Mucosa of gallbladder (tissue), 1 donor: ENCODE data around the gene P2RX5. TPM values are rescaled to one million over a fixed set of nuclear protein-coding genes. Genes with fewer than 3 reads are reported as not detected.

Experiments
- total RNA-seq: library from RNA; stranded (reverse); gene quantifications from one replicate; pipeline ENCODE4 v1.2.1, GENCODE V29; 2021
- donor health status: DM: no; HTN: no; CAD: no.

The P2RX5 gene
- total RNA-seq, 1 donor from 2014 or later = 2.0 TPM

Other genes starting within 250 kb of the P2RX5 start
- 0.32 TPM for gene SPATA22, start 224.3 kb downstream of the P2RX5 start, total RNA-seq
- gene ASPA, start 220.2 kb downstream of the P2RX5 start, total RNA-seq = 2.4 TPM
- 5.7 TPM for gene TRPV3, start 138.3 kb downstream of the P2RX5 start, total RNA-seq
- 6.4 TPM for gene TRPV1, start 86.7 kb downstream of the P2RX5 start, total RNA-seq
- 14.5 TPM for gene SHPK, start 59.9 kb downstream of the P2RX5 start, total RNA-seq
- gene CTNS, start 59.4 kb downstream of the P2RX5 start, total RNA-seq = 13.4 TPM
- gene TAX1BP3, start 27.6 kb downstream of the P2RX5 start, total RNA-seq = 158 TPM
- gene EMC6, start 27.3 kb downstream of the P2RX5 start, total RNA-seq = 35.7 TPM
- 0.32 TPM for gene HASPIN, start 27.7 kb upstream of the P2RX5 start, total RNA-seq
- 21.2 TPM for gene ITGAE, start 105.0 kb upstream of the P2RX5 start, total RNA-seq
- gene NCBP3, start 150.1 kb upstream of the P2RX5 start, total RNA-seq = 39.0 TPM
- gene CAMKK1, start 196.9 kb upstream of the P2RX5 start, total RNA-seq = 6.6 TPM
- gene P2RX1, start 220.3 kb upstream of the P2RX5 start, total RNA-seq = 2.8 TPM